Measurements from ENCODE around the gene ZBTB21.

ZBTB21 gene

DNA sequence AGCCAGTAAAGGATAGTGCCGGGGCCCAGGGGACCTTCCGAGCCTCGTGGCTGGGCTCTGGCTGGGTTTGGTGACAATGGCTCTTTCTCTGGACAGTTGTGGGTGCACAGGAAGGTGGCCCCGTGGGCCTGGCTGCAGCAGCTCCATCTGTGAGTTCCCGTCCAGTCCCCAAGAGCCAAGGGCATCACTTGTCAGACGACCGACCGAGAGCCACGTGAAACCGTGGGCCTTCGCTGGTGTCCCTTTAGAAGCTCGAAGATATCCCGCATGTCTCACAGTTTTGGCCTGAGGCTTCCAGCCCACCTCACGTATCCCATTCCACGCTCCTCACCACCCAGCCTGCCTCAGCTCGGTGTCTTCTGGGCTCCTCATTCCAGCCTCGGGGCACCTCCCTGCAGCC lies 33.8 kb upstream of the ZBTB21 start:
- H3K36me3 ChIP-seq (ENCODE audit: insufficient read depth, insufficient read length, low read length) = no peaks in the 10 kb centered on the region
- peaks cover 12% of the 10 kb centered on the region for H3K4me1 ChIP-seq (ENCODE audit: insufficient read depth, insufficient read length)
- no peak for DNase-seq (ENCODE audit: low read depth, low spot score)
- H3K9me3 ChIP-seq (ENCODE audit: insufficient read depth, low read length) = no peaks in the 10 kb centered on the region
- no peak overlapping the region for H3K9ac ChIP-seq (ENCODE audit: insufficient read length, low read depth)
- H3K27me3 ChIP-seq (ENCODE audit: insufficient read depth, insufficient read length) = no peaks in the 10 kb centered on the region
- TF ChIP-seq ZNF274 (IDR thresholded peaks at IDR 0.05; ENCODE audit: low read depth, low read length) = no peak
- H3K4me3 ChIP-seq (ENCODE audit: insufficient read length, low read depth) = no peak overlapping the region

DNA sequence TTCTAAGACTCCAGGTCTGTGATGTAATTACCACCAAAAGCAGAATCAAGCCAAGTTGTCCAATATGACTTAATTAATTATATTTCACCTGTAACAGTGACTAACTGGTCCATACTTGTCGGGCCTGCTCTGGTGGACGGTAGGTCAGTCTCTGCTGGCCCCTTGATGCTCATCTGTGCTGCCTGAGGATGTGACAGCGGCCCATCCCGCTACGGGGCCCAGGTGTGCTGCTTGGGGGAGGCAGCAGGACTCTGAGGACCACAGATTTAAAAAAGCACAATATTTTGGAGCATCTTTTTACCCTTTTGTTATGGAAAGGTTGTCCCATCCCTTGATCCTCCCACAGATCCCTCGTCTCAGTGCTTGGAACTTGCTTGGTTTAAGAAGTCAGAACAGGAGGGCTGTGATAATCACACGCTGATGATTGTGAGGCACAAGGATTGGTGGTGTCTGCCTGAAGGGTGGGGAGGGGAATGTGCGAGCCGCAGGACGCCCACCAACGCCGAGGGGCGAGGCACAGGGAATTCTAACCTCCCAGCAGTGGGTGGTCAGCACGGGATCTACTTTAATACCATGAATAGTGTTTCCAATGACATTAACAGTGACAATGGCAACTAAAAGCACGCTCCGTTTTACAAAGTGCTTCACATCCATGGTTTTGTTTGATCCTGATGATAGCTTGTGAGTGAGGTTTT lies 33.2 kb upstream of the ZBTB21 start:
- Histone ChIP-seq H3K36me3 (ENCODE audit: insufficient read depth, insufficient read length, low read length) (no peaks in the 10 kb centered on the region), H3K9me3 (ENCODE audit: insufficient read depth, low read length) (no peaks in the 10 kb centered on the region), H3K4me3 (ENCODE audit: insufficient read length, low read depth) (no peak overlapping the region), H3K27me3 (ENCODE audit: insufficient read depth, insufficient read length) (no peaks in the 10 kb centered on the region), H3K9ac (ENCODE audit: insufficient read length, low read depth) (no peak overlapping the region), H3K4me1 (ENCODE audit: insufficient read depth, insufficient read length) (peaks cover 12% of the 10 kb centered on the region)
- TF ChIP-seq YY1 (IDR thresholded peaks at IDR 0.05; ENCODE audit: insufficient read depth, insufficient read length) (no peak), SUZ12 (IDR thresholded peaks at IDR 0.05; ENCODE audit: extremely low read depth, insufficient read depth, insufficient read length) (no peak), ZNF274 (IDR thresholded peaks at IDR 0.05; ENCODE audit: low read depth, low read length) (no peak)
- DNase-seq (ENCODE audit: low read depth, low spot score) = no peak

DNA sequence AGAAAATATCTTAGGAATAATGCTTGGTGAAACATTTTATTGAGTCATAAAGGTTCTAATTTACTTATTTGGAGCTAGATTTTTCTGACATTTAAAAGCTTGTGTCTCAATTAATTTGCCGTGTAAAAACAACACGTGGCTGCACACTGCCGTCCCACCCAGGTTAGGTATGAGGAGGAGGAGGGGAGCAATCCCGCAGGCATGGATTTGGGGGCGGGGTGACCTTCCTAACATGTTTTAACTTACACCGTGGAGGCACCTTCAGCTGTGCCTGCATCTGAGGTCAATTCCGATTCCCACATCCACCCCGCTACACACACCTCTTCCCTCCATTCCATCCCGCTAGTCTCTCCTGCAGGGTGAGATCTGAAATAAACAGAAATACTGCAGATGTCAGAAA lies 32.5 kb upstream of the ZBTB21 start:
- no peaks in the 10 kb centered on the region for H3K27me3 ChIP-seq (ENCODE audit: insufficient read depth, insufficient read length)
- DNase-seq (ENCODE audit: low read depth, low spot score) = no peak
- H3K36me3 ChIP-seq (ENCODE audit: insufficient read depth, insufficient read length, low read length) = no peaks in the 10 kb centered on the region
- no peaks in the 10 kb centered on the region for H3K9me3 ChIP-seq (ENCODE audit: insufficient read depth, low read length)
- H3K4me1 ChIP-seq (ENCODE audit: insufficient read depth, insufficient read length) = peaks cover 12% of the 10 kb centered on the region
- H3K9ac ChIP-seq (ENCODE audit: insufficient read length, low read depth) = no peak overlapping the region
- TF ChIP-seq SUZ12 (IDR thresholded peaks at IDR 0.05; ENCODE audit: extremely low read depth, insufficient read depth, insufficient read length) (no peak), YY1 (IDR thresholded peaks at IDR 0.05; ENCODE audit: insufficient read depth, insufficient read length) (no peak), ZNF274 (IDR thresholded peaks at IDR 0.05; ENCODE audit: low read depth, low read length) (no peak)
- no peak overlapping the region for H3K4me3 ChIP-seq (ENCODE audit: insufficient read length, low read depth)

DNA sequence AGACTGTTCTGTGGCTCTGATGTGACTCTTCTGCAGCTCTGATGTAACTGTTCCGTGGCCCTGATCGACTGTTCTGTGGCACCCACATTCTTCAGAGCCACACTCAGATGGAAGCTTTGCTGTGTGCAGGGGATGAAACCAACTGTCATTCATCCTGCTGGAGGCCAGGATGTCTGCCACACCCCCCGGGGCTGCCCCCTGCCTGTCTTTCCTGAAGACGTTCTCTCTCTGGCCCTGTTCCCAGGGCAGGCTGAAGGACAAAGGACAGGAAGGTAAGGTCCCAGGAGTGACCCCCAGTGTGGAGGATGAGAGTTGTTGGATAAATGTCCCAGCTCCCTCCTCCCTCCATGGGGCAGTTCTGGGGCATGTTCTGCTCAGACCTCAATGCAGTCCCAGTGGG lies 31.6 kb upstream of the ZBTB21 start:
- H3K36me3 ChIP-seq (ENCODE audit: insufficient read depth, insufficient read length, low read length) = no peaks in the 10 kb centered on the region
- peaks cover 12% of the 10 kb centered on the region for H3K4me1 ChIP-seq (ENCODE audit: insufficient read depth, insufficient read length)
- no peaks in the 10 kb centered on the region for H3K27me3 ChIP-seq (ENCODE audit: insufficient read depth, insufficient read length)
- no peak for TF ChIP-seq YY1 (IDR thresholded peaks at IDR 0.05; ENCODE audit: insufficient read depth, insufficient read length)
- no peak for TF ChIP-seq SUZ12 (IDR thresholded peaks at IDR 0.05; ENCODE audit: extremely low read depth, insufficient read depth, insufficient read length)
- no peak for TF ChIP-seq ZNF274 (IDR thresholded peaks at IDR 0.05; ENCODE audit: low read depth, low read length)
- no peak overlapping the region for H3K9ac ChIP-seq (ENCODE audit: insufficient read length, low read depth)
- H3K4me3 ChIP-seq (ENCODE audit: insufficient read length, low read depth) = no peak overlapping the region
- no peaks in the 10 kb centered on the region for H3K9me3 ChIP-seq (ENCODE audit: insufficient read depth, low read length)
- no peak for DNase-seq (ENCODE audit: low read depth, low spot score)

DNA sequence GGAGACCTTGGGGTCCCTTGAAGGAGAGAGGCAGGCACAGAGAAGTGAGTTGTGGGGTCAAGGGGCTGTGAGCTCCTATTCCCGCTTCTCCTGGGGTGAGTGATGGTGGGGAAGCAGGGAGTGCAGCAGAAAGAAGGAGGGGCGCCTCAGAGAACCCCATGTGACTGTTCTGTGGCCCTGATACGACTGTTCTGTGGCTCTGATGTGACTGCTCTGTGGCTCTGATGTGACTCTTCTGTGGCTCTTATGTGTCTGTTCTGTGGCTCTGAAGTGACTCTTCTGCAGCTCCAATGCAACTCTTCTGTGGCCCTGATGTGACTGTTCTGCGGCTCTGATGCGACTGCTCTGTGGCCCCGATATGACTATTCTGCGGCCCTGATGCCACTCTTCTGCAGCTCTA lies 31.1 kb upstream of the ZBTB21 start:
- H3K27me3 ChIP-seq (ENCODE audit: insufficient read depth, insufficient read length) = no peaks in the 10 kb centered on the region
- no peaks in the 10 kb centered on the region for H3K9me3 ChIP-seq (ENCODE audit: insufficient read depth, low read length)
- TF ChIP-seq YY1 (IDR thresholded peaks at IDR 0.05; ENCODE audit: insufficient read depth, insufficient read length) = no peak
- no peaks in the 10 kb centered on the region for H3K36me3 ChIP-seq (ENCODE audit: insufficient read depth, insufficient read length, low read length)
- H3K4me3 ChIP-seq (ENCODE audit: insufficient read length, low read depth) = no peak overlapping the region
- H3K9ac ChIP-seq (ENCODE audit: insufficient read length, low read depth) = no peak overlapping the region
- DNase-seq (ENCODE audit: low read depth, low spot score) = no peak
- peaks cover 12% of the 10 kb centered on the region for H3K4me1 ChIP-seq (ENCODE audit: insufficient read depth, insufficient read length)

DNA sequence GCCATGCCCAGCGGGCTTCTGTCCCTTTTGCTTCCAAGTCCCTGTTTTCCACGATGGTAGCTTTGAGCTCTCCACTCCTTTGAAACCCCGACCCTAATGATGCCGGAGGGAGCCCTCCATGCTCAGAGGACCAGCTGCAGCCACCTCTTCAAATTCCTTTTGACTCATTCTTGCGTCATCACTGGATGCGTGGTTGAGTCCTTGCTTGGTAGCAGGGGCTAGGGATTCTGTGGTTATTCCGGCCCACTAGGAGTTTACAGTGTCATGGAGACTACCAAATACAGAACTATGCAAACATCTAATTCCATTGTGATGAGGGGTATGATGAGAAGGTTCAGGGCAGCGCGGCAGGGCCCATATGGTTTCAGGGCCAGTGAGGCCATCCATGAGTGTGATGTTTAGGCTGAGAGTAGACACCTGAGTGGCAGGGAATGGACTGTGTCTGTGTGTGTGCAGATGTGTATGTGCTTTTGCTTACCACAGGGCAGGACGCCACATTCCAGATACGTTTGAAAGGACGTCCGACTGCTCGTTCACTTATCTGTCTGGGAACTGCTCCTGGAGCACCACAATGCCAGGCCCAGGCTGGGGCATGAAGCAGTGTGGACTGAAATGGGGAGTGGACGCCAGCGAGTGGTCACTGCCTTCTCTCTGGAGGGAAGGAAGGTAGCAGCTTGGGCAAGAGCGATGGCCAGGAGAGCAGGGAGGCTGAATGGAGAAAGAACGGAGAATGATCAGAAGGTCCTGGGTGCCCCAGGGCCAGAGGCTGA lies 30.4 kb upstream of the ZBTB21 start:
- Histone ChIP-seq H3K9me3 (ENCODE audit: insufficient read depth, low read length) (no peaks in the 10 kb centered on the region), H3K36me3 (ENCODE audit: insufficient read depth, insufficient read length, low read length) (no peaks in the 10 kb centered on the region), H3K9ac (ENCODE audit: insufficient read length, low read depth) (no peak overlapping the region), H3K27me3 (ENCODE audit: insufficient read depth, insufficient read length) (no peaks in the 10 kb centered on the region), H3K4me1 (ENCODE audit: insufficient read depth, insufficient read length) (peaks cover 12% of the 10 kb centered on the region), H3K4me3 (ENCODE audit: insufficient read length, low read depth) (no peak overlapping the region)
- no peak for TF ChIP-seq SUZ12 (IDR thresholded peaks at IDR 0.05; ENCODE audit: extremely low read depth, insufficient read depth, insufficient read length)
- no peak for TF ChIP-seq ZNF274 (IDR thresholded peaks at IDR 0.05; ENCODE audit: low read depth, low read length)
- TF ChIP-seq YY1 (IDR thresholded peaks at IDR 0.05; ENCODE audit: insufficient read depth, insufficient read length) = no peak
- no peak for DNase-seq (ENCODE audit: low read depth, low spot score)

DNA sequence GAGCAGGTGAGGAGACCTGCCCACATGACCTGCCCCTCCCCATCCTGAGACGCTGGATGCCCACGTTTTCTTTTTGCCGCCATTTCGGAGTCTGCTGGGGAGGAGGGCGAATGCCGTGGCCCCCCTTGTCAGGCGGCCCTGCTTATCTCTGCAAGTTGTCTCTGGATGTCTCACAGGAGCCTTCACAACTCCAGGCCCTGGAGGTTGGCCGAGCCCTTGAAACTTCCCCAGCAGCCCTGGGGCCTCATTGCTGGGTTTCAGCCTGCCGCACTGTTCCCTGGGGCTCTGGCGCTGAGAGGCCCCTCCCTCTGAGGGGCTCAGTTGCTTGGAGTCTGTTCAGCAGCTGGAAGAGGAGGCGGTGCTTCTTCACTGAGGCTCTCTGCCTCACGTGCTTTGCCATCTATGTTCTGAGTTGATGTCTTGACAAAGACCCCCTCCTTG lies 29.8 kb upstream of the ZBTB21 start:
- no peak for DNase-seq (ENCODE audit: low read depth, low spot score)
- peak overlapping the region; percentile 17 for H3K9ac ChIP-seq (ENCODE audit: insufficient read length, low read depth)
- no peak overlapping the region for H3K4me3 ChIP-seq (ENCODE audit: insufficient read length, low read depth)
- peaks cover 12% of the 10 kb centered on the region for H3K4me1 ChIP-seq (ENCODE audit: insufficient read depth, insufficient read length)
- H3K9me3 ChIP-seq (ENCODE audit: insufficient read depth, low read length) = no peaks in the 10 kb centered on the region
- H3K36me3 ChIP-seq (ENCODE audit: insufficient read depth, insufficient read length, low read length) = no peaks in the 10 kb centered on the region
- TF ChIP-seq ZNF274 (IDR thresholded peaks at IDR 0.05; ENCODE audit: low read depth, low read length) = no peak
- TF ChIP-seq YY1 (IDR thresholded peaks at IDR 0.05; ENCODE audit: insufficient read depth, insufficient read length) = no peak
- no peak for TF ChIP-seq SUZ12 (IDR thresholded peaks at IDR 0.05; ENCODE audit: extremely low read depth, insufficient read depth, insufficient read length)
- no peaks in the 10 kb centered on the region for H3K27me3 ChIP-seq (ENCODE audit: insufficient read depth, insufficient read length)
